Skeletal muscle satellite cell (primary cell): ENCODE data around the gene ANGPT4.

Experiments
- H3K27me3 ChIP-seq: 2 replicates; pipeline ENCODE4 v1.7.0; 2013; ENCODE audit warnings: low read length; ENCODE audit not compliant: control insufficient read depth, insufficient read depth
- H3K36me3 ChIP-seq: 2 replicates; pipeline ENCODE4 v1.7.0; 2013; ENCODE audit warnings: mild to moderate bottlenecking, control low read depth, low read length; ENCODE audit not compliant: insufficient read depth
- H3K4me1 ChIP-seq: 2 replicates; pipeline ENCODE4 v1.7.0; 2013; ENCODE audit warnings: low read length; ENCODE audit not compliant: control insufficient read depth, insufficient read depth
- H3K4me2 ChIP-seq: 2 replicates; pipeline ENCODE4 v1.7.0; 2013; ENCODE audit warnings: mild to moderate bottlenecking, low read length
- H3K4me3 ChIP-seq: 2 replicates; pipeline ENCODE4 v1.7.0; 2013; ENCODE audit warnings: low read length
- H3K9ac ChIP-seq: 2 replicates; pipeline ENCODE4 v1.7.0; 2013; ENCODE audit warnings: mild to moderate bottlenecking, low read depth, low read length, moderate library complexity
- H3K9me3 ChIP-seq: replicated peaks from 2 replicates; pipeline ENCODE4 v1.7.0; 2013; ENCODE audit warnings: mild to moderate bottlenecking, control low read depth, low read length

ANGPT4 gene

DNA sequence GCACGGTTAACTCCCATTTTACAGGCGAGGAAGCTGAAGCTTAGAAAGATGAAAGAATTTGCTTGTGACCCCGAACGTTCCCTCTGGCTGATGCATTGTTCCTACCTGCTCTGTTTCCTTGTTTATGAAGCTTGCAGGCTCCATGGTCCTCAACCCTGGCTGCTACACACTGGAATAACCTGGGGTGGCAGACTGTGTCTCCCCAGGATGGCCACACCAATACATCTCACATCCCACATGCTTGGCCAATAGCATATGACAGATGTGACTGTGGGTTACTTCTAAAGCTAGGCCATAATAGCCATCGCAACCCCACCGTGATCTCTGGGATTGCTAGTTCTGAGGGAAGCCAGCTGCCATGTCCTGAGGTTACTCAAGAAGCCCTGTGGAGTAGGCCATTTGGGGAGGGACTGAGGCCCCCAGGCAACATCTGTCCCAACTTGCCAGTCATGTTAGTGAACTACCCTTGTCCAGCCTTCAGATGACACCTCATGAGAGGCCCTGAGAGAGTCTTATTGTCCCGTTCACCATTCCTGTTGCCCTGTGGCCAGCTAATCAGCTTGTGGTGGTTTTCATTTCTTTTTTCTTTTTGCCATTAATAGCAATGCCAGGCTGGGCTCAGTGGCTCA, 89.3 kb downstream of the ANGPT4 start:
- no peak overlapping the region for H3K9ac ChIP-seq
- no peaks in the 10 kb centered on the region for H3K36me3 ChIP-seq
- H3K9me3 ChIP-seq, result no peaks in the 10 kb centered on the region
- H3K4me1 ChIP-seq, result peaks cover 6% of the 10 kb centered on the region
- H3K4me2 ChIP-seq, result no peak overlapping the region
- no peak overlapping the region for H3K4me3 ChIP-seq
- H3K27me3 ChIP-seq, result no peaks in the 10 kb centered on the region

DNA sequence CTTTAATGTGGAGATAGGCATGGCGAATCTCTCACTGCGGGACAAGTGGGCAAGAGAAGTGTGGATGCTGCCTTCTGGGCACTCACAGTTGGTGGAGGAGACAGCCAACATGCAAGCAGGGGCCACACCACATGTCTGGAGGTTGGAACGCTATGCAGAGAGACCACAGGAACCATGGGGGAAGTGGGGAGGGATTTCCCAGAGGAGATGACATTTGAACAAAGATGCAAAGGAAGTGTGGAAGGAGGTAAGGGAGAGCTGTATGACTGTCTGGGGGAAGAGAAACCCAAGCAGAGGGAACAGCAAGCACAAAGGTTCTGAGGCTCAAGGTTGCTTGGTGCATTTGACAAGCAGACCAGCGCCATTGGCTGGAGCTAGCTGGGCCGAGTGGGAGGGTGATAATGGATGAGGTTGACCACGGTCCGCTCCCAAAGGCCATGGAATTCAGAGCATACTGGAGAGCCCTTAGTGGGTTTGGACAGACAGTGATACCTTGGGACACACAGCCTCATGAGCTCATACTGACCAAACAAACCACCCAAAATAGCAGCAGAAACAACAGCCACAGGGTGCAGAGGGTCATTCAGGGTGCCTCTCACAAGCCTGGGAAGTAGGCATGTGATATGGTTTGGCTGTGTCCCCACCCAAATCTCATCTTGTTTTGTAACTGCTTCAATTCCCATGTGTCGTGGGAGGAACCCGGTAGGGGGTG, 90.3 kb downstream of the ANGPT4 start:
- Histone ChIP-seq H3K36me3 (no peaks in the 10 kb centered on the region), H3K9me3 (no peaks in the 10 kb centered on the region), H3K4me1 (peaks cover 6% of the 10 kb centered on the region), H3K4me3 (no peak overlapping the region), H3K9ac (no peak overlapping the region), H3K27me3 (no peaks in the 10 kb centered on the region), H3K4me2 (no peak overlapping the region)

DNA sequence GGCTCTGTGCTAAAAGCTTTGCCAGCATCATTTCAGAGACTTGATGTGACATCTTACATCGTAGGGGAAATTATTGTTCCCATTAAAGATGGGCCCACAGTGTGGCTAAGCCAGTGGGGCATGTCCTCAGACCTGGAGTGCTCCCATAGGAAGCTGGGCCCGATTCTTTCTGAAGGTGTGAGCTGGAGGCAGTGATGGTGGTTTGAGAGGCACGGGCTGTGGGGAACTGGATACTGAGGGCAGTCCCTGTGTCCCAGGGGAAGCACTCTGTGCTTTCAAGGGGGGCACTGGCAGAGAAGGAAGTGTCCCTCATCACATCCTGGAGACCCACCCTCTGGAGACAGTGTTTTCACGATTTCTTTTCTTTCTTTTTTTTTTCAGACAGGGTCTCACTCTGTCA, 91.2 kb downstream of the ANGPT4 start:
- Histone ChIP-seq H3K9me3 (no peaks in the 10 kb centered on the region), H3K27me3 (no peaks in the 10 kb centered on the region), H3K36me3 (no peaks in the 10 kb centered on the region), H3K4me3 (no peak overlapping the region), H3K4me2 (no peak overlapping the region), H3K9ac (no peak overlapping the region), H3K4me1 (peaks cover 5% of the 10 kb centered on the region)

DNA sequence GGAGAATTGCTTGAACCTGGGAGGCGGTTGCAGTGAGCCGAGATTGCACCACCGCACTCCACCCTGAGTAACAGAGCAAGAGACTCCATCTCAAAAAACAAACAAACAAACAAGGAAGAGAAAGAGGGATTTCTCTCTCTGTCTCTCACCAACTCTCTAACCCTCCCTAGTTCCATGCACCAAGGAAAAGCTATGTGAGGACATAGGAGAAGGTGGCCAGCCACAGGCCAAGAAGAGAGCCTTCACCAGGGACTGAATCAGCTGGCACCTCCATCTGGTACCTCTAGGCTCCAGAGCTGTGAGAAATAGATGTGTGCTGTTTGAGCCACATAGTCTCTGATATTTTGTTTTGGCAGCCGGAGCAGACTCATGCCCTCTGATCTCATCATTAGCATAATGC, 91.6 kb downstream of the ANGPT4 start:
- Histone ChIP-seq H3K4me3 (no peak overlapping the region), H3K9ac (no peak overlapping the region), H3K27me3 (no peaks in the 10 kb centered on the region), H3K4me2 (no peak overlapping the region), H3K4me1 (peaks cover under 1% of the 10 kb centered on the region), H3K36me3 (no peaks in the 10 kb centered on the region), H3K9me3 (no peaks in the 10 kb centered on the region)

DNA sequence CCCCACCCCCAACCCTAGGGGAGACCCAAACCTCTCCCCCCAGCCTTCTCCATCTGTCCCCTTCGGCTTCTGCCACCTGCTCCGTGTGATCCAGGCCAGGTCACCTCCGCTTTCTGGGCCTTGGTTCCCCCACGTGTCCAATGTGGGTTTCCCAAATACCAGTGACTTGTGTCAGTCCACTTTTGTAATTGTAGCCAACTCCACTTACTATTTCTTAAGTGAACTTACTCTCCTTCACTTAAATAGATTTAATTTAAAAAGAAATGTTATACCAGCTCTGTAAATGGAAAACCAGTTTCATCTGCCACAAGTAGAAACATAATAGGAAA, 92.6 kb downstream of the ANGPT4 start:
- Histone ChIP-seq H3K9ac (no peak overlapping the region), H3K27me3 (no peaks in the 10 kb centered on the region), H3K36me3 (no peaks in the 10 kb centered on the region), H3K4me3 (no peak overlapping the region), H3K9me3 (no peaks in the 10 kb centered on the region), H3K4me1 (no peaks in the 10 kb centered on the region), H3K4me2 (no peak overlapping the region)

DNA sequence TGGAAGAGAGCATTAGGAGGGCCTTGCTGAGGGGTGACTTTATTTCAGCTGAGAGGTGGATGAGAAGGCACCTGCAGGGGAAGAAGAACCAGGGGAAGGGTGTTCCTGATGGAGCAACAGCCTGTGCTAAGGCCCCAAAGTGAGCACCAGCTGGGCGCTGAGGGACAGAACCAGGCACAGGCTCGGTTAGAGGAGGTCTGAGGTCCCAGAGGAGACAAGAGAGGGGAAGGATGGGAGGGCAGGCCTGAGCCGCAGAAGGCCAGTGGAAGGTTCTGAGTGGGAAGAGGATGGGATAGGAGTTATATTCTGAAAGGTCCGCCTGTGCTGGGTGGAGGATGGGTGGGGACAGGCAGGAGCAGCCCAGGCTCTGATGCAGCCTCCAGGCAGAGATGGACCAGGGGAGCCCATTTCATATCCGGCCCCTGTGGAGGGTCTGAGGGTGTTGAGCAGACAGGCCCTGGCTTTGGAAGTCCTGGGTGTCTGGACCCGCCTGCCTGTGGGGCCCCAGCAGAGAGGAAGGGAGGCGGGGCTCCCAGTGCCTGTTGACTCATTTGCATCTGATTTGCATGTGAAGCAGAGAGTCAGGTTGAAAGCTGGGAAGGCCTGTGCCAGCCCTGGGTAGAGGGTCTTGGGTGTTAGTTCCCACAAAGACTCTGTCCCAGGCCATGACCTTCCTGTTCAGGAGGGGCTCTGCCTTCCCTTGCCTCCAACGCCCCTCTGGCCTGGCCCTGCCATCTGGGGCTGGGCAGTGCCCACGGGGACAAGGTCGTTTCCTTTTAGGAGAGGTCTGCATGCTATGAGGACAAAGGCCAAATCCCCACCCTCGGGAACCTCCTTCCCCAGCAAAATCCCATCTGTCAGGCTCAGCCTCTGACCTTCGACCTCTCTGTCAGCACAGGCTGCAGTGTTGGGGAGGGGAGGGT, 93.2 kb downstream of the ANGPT4 start:
- Histone ChIP-seq H3K36me3 (no peaks in the 10 kb centered on the region), H3K9ac (no peak overlapping the region), H3K27me3 (no peaks in the 10 kb centered on the region), H3K4me3 (no peak overlapping the region), H3K4me2 (no peak overlapping the region), H3K4me1 (no peaks in the 10 kb centered on the region), H3K9me3 (no peaks in the 10 kb centered on the region)

DNA sequence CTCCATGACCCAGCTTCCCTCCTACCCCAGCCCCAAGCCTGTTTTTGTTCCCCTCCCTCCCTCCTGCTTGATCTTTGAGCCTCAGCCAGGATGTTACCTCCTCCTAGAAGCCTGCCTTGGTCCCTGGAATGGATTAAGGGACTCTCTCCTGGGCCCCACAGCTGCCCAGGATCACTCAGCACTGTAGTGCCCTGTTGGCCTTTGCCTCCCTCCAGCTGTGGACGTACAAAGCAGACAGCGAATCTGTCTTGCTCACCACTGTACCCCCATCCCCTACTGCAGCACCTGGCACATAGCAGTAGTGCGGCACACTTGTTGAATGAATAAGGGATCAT, 94.4 kb downstream of the ANGPT4 start:
- H3K9ac ChIP-seq, result no peak overlapping the region

DNA sequence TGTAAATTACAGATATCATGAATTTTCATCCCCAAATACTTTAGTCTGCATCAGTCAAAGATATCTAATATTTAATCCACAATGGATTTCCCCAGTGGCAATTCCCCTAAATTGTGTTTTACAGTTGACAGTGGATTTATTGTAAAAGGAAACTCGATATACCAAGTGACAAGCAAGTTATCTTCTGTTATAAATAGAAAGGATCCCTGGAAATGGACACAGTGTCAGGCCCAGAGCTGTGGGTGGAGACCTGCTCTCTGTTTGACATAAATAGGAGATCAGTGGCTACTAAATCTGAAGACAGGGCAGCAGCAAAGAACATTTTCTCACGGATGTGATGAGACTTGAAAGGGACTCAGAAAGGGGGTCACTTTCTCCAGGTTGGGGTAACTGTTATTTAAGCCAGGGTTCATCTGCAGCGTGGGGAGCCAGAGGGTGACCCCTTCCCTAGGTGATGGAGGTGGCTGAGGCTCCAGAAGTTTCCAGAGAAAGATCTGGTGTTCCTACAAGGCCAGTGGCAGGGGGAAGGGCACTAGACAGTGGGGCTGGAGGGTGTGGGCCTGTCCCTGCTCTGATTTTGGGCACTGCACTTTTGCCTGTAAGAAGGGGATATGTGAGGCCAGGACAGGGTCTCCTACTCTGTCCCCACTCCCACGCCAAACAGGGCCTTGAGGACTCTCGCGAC, 94.9 kb downstream of the ANGPT4 start:
- Histone ChIP-seq H3K4me1 (no peaks in the 10 kb centered on the region), H3K9me3 (no peaks in the 10 kb centered on the region), H3K36me3 (no peaks in the 10 kb centered on the region), H3K9ac (no peak overlapping the region), H3K4me2 (no peak overlapping the region), H3K27me3 (no peaks in the 10 kb centered on the region), H3K4me3 (no peak overlapping the region)

More for the DNA sequence above, 94.4 kb downstream of the ANGPT4 start:
- Histone ChIP-seq H3K27me3 (no peaks in the 10 kb centered on the region), H3K36me3 (no peaks in the 10 kb centered on the region), H3K4me3 (no peak overlapping the region), H3K9me3 (no peaks in the 10 kb centered on the region), H3K4me2 (no peak overlapping the region), H3K4me1 (no peaks in the 10 kb centered on the region)

DNA sequence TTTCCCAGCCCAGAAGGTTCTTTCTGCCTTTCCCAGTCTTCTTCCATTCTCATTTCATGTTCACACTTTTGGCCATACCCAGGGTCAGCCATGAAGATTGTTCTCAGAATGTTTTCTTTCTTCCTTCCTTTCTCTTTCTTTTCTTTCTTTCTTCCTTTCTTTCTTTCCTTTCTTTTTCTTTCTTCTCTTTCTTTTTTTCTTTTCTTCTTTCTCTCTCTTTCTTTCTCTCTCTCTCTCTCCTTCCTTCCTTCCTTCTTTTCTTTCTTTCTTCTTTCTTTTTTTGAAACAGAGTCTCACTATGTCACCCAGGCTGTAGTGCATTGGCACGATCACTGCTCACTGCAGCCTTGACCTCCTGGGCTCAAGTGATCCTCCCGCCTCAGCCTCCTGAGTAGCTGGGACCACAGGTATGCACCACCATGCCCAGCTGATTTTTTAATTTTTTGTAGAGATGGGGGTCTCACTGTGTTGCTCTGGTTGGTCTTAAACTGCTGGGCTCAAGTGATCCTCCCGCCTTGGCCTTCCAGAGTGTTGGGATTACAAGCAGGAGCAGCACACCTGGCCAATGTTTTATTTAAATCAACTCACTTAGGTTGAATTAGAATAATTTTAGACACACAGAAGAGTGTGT, 95.7 kb downstream of the ANGPT4 start:
- Histone ChIP-seq H3K4me3 (no peak overlapping the region), H3K9ac (no peak overlapping the region), H3K4me2 (no peak overlapping the region), H3K27me3 (no peaks in the 10 kb centered on the region), H3K4me1 (no peaks in the 10 kb centered on the region), H3K36me3 (no peaks in the 10 kb centered on the region), H3K9me3 (no peaks in the 10 kb centered on the region)
